DND-41 (cell line): ENCODE results near the gene ZMIZ1.

ENCODE experiments used
- CTCF ChIP-seq: IDR thresholded peaks from 2 replicates; pipeline ENCODE4 v1.5.1; 2012; ENCODE audit warnings: borderline replicate concordance, low read length, moderate library complexity, mild to moderate bottlenecking; ENCODE audit not compliant: poor library complexity, severe bottlenecking; ENCODE audit errors: extremely low read depth
- EZH2 ChIP-seq: IDR thresholded peaks from 3 replicates; pipeline ENCODE4 v1.6.1; 2012; ENCODE audit warnings: borderline replicate concordance, low read depth, mild to moderate bottlenecking, moderate library complexity, low read length, inconsistent platforms; ENCODE audit not compliant: severe bottlenecking

GRCh38 chr10:79072994-79073645, 4.4 kb downstream of the ZMIZ1 start:
- TF ChIP-seq CTCF: no peak
- TF ChIP-seq EZH2: no peak
